ENCODE results near the gene PNPLA7. TPM values are rescaled to one million over a fixed set of nuclear protein-coding genes. Genes with fewer than 3 reads are reported as not detected.

Gene PNPLA7
- total RNA-seq, 1 donor from 2014 or later = 1.5 TPM

GRCh38 chr9:137434498-137435380 lies 115.5 kb downstream of the PNPLA7 start:
- no peak for DNase-seq

- DNase-seq = no peak
Measured at GRCh38 chr9:137433916-137434431, 116.2 kb downstream of the PNPLA7 start.

GRCh38 chr9:137433349-137433915 lies 116.8 kb downstream of the PNPLA7 start:
- no peak for DNase-seq

GRCh38 chr9:137432687-137433348 lies 117.4 kb downstream of the PNPLA7 start:
- no peak for DNase-seq

GRCh38 chr9:137431416-137431931 lies 118.7 kb downstream of the PNPLA7 start:
- DNase-seq = no peak

- DNase-seq = no peak
Measured at GRCh38 chr9:137430723-137431415, 119.3 kb downstream of the PNPLA7 start.

GRCh38 chr9:137429974-137430722 lies 120.1 kb downstream of the PNPLA7 start:
- DNase-seq = no peak

- DNase-seq = no peak
Measured at GRCh38 chr9:137429546-137429890, 120.7 kb downstream of the PNPLA7 start.

- no peak for DNase-seq
Measured at GRCh38 chr9:137428841-137429545, 121.2 kb downstream of the PNPLA7 start.

- DNase-seq = no peak
Measured at GRCh38 chr9:137428311-137428630, 121.9 kb downstream of the PNPLA7 start.

GRCh38 chr9:137427454-137428310 lies 122.5 kb downstream of the PNPLA7 start:
- DNase-seq = no peak

- DNase-seq = no peak
Measured at GRCh38 chr9:137426018-137426681, 124.1 kb downstream of the PNPLA7 start.

- no peak for DNase-seq
Measured at GRCh38 chr9:137423514-137424291, 126.5 kb downstream of the PNPLA7 start.

- peak; percentile 96 for DNase-seq
Measured at GRCh38 chr9:137422604-137423513, 127.3 kb downstream of the PNPLA7 start, which contains the start of the genes EXD3 and NOXA1. EXD3 (minus strand) TSS chr9:137423162; CDS start chr9:137395357, 27,805 bp downstream. NOXA1 (plus strand) TSS chr9:137423393; CDS start chr9:137423530, 137 bp downstream.

GRCh38 chr9:137421838-137422603 lies 128.2 kb downstream of the PNPLA7 start:
- DNase-seq = no peak
